Prostate gland (tissue), 2 donors: ENCODE measurements around the gene ORAI3.

Experiments
- POLR2A ChIP-seq: fragments of 450-650 bp; IDR thresholded peaks from one replicate; pipeline ENCODE4 v1.6.1; 2016; ENCODE audit warnings: antibody characterized with exemption, mild to moderate bottlenecking
- POLR2AphosphoS5 ChIP-seq: sonication (generic); formaldehyde crosslinking; IDR thresholded peaks from one replicate; pipeline ENCODE4 v1.6.1; 2017; ENCODE audit warnings: antibody characterized with exemption
- TF ChIP-seq, protein P1 (sequence below), 4 experiments: fragments of 200-600 bp in 2 of 4; fragments of 450-650 bp in 2 of 4; sonication (generic) in 2 of 4; IDR thresholded peaks; 1 replicate in 3 of 4; 2 replicates in 1 of 4; pipeline ENCODE4 v1.5.1; 2016 to 2019; ENCODE audit warnings: antibody characterized with exemption in 4 of 4, mild to moderate bottlenecking in 2 of 4, moderate library complexity in 2 of 4

DNA sequence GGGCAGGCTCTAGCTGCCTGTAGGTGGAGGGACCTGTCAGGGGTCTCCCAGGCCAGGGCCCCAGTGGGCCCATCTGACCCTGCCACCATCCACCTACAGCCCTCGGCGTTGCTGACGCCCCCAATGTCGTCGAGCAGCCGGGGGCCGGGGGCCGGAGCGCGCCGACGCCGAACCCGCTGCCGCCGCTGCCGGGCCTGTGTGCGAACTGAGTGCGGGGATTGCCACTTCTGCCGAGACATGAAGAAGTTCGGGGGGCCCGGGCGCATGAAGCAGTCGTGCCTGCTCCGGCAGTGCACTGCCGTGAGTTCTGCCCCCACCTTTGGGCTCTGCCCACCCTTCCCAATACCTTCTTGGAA lies 23.3 kb upstream of the ORAI3 start:
- TF ChIP-seq, protein P1, sequence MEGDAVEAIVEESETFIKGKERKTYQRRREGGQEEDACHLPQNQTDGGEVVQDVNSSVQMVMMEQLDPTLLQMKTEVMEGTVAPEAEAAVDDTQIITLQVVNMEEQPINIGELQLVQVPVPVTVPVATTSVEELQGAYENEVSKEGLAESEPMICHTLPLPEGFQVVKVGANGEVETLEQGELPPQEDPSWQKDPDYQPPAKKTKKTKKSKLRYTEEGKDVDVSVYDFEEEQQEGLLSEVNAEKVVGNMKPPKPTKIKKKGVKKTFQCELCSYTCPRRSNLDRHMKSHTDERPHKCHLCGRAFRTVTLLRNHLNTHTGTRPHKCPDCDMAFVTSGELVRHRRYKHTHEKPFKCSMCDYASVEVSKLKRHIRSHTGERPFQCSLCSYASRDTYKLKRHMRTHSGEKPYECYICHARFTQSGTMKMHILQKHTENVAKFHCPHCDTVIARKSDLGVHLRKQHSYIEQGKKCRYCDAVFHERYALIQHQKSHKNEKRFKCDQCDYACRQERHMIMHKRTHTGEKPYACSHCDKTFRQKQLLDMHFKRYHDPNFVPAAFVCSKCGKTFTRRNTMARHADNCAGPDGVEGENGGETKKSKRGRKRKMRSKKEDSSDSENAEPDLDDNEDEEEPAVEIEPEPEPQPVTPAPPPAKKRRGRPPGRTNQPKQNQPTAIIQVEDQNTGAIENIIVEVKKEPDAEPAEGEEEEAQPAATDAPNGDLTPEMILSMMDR (IDR thresholded peaks at IDR 0.05), result no peak
- TF ChIP-seq POLR2AphosphoS5, result no peak
- TF ChIP-seq POLR2A, result no peak
